HG03571 (cell line): Measurements from ENCODE around the gene SLFN13.
"Not testable (repeated sequence)": the region's sequence is repeated elsewhere in the genome, so short reads cannot be mapped to it uniquely, and the experiment has no call there.

Source experiments
- ATAC-seq: cut with Tn5 transposase; IDR thresholded peaks from one replicate; pipeline ENCODE4 v1.9.1; 2021; ENCODE audit not compliant: unreplicated experiment

SLFN13 gene, protein sequence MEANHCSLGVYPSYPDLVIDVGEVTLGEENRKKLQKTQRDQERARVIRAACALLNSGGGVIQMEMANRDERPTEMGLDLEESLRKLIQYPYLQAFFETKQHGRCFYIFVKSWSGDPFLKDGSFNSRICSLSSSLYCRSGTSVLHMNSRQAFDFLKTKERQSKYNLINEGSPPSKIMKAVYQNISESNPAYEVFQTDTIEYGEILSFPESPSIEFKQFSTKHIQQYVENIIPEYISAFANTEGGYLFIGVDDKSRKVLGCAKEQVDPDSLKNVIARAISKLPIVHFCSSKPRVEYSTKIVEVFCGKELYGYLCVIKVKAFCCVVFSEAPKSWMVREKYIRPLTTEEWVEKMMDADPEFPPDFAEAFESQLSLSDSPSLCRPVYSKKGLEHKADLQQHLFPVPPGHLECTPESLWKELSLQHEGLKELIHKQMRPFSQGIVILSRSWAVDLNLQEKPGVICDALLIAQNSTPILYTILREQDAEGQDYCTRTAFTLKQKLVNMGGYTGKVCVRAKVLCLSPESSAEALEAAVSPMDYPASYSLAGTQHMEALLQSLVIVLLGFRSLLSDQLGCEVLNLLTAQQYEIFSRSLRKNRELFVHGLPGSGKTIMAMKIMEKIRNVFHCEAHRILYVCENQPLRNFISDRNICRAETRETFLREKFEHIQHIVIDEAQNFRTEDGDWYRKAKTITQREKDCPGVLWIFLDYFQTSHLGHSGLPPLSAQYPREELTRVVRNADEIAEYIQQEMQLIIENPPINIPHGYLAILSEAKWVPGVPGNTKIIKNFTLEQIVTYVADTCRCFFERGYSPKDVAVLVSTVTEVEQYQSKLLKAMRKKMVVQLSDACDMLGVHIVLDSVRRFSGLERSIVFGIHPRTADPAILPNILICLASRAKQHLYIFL

DNA sequence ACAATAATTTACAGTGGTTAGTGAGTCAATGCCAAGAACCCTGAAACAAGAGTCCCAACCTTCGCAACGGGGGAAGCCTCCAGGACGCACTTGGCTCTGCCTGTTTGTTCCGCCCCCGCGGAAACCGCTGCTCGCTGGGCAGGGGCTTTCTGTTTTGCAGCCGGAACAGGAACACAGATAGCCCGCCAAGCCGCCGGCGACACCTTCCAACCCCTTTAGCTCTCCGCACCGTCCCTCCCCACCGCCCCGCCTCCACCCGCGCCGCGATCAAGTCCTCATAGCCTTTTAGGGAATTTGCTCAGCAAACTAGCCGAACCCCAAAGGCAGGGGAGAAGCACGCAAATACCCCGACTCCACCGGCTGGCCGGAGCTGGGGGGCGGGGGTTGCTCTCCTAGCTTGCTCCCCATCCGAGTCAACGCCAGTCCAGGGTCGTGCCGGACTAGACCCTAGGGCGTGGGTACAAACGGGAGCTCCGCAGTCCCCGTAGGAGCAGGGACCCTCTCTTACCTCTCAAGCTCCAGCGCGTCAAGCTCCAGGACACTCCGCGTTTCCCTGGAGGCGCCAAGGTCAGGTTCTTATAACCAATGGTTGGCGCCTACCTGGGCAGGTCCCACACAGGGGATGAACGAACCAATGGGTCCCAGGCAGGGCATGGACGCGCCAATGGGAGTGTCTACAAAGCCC is at the start of gene SLFN13:
Gene SLFN13 (minus strand): TSS at position 553 of the 685 bp plus-strand sequence. CDS start 3,086 bp downstream, outside the sequence.
- ATAC-seq = peak; percentile 62

DNA sequence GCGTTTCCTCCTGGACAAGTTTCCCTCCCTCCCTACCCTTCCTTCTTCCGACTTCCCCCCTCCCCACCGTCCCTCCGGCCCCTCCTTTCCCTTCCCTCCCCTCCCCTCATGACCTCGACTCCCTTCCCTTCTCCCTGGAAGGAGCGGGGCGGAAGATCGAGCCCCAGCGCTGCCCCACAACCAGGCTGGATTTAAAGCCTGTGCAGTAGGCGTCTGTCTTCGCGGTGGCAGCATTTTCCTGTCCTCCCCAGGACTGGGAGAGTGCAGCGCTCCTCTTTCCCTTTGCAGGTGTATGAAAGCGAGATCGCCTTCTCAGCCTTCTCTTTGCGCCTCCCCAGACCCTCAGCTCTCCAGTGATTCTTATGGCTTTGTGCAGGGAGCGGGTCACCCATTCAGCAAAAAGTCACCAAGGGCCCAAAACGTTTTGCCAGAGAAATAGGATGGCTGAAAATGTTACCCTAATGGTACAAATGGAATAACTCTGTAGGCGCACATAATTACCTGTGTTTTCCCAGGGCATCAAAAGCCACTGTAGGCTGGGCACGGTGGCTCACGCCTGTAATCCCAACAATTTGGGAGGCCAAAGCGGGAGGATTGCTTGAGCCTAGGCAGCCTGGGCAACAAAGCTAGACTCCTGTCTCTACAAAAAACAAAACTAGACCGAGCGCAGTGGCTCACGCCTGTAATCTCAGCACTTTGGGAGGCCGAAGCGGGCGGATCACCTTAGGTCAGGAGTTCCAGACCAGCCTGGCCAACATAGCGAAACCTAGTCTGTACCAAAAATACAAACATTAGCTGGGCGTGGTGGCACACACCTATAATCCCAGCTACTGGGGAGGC is 48.1 kb upstream of the SLFN13 start:
- no peak for ATAC-seq

DNA sequence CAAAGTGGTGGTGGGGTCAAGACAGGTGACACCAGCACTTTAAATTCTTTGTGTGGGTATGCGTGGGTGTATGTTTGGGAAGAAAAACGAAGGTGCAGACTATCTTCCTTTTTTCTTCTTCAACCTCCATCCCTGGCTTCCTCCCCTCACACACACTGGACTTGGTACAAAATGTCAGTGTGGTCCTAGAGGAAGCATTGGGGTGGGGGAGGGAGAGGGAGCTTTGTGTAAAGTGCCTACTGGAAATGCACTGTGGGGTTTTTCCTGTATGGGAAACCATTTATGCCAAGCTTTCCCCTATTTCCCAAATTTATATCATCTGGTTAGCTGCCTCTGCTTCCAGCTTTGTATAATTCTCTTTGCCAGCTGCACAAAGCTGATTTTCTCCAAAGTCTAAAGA is 44.5 kb upstream of the SLFN13 start:
- ATAC-seq = no peak

DNA sequence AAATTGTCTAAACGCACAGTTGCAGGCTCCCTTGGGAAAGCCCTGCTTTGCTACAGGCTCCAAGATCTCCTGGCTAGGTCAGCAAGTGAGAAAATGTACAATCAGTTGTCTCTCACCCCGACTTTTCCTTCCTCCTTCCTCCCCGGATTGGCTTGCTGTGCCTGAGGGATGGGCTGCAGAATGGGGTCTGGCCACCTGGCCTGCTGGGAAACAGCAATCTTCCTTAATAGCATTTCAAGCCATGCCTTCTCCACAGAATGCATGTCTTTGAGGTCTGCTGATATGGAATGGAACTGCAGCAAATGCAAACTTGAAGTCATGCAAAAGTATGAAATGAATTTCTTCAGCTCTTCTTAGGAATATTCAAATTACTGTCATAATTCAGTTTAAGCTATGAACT is 42.9 kb upstream of the SLFN13 start:
- no peak for ATAC-seq

DNA sequence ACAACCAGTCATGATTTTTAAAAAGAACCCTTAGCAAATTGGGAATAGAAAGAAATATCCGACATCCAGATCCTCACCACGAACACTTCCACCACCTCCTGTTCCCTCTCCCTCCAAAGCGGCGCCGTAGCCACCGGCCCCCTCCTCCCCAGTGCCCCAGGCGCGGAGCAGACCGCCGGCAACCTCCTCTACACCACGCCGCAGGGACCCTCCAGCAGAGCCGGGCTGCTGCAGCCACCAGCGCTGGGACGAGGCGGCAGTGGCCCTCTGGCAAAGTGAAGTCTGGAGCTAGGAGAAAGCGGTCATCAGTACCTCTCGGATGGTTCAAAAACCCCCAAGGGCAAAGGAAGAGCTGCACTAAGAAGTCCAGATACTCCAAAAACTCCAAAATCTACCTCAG is 41.4 kb upstream of the SLFN13 start:
- no peak for ATAC-seq

DNA sequence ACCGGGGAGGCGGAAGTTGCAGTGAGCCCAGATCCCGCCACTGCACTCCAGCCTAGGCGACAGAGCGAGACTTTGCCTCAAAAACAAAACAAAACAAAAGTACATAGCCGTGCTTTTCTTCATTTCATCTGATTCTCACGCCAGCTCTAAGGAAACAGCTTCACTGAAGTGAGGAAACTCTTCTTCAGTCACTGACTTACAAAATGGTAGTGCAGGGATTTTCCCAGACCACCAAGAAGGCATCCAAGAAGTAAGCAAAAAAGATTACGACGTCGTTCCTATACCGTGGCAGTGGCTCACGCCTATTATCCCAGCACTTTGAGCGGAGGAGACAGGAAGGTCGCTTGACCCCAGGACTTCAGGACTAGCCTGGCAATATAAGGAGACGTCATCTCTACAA is 40.4 kb upstream of the SLFN13 start:
- no peak for ATAC-seq

DNA sequence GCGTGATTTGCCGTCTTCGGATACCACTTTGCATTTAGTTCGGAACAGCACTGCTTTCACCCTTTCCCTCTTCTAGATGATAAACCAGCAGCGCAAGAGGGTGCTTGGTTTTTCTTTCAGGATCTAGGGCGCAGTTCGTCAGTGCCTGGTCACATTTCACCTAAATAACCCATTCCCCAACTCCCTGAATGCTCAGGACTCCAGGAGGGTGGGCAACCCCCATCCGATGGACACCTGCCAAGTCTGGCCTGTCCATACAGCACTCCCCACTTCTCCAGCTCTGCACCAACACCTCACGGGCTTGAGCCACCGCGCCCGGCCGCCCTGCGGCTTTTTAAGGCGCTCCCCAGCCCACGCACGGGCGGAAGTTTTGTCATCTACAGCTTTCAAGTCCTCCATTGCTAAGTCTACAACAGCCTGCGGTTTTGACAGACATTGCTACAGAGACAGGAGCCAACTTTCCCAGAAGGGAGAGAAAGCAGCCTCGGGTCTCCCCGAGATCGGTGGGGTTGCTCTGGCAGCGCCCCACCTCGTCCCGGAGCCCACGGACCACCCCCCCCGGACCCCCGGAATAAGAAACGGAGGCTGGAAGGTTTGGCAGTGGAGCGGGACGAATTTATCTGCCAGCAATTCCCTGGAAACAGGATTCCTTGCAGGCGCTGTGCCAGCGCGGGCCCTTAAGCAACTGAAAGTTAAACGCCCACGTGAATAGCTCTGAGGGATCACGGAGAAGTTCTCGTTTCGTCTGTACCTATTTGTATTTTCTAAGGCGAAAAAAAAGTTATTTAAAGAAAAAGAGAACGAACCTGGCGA is 38.6 kb upstream of the SLFN13 start:
- ATAC-seq = no peak

DNA sequence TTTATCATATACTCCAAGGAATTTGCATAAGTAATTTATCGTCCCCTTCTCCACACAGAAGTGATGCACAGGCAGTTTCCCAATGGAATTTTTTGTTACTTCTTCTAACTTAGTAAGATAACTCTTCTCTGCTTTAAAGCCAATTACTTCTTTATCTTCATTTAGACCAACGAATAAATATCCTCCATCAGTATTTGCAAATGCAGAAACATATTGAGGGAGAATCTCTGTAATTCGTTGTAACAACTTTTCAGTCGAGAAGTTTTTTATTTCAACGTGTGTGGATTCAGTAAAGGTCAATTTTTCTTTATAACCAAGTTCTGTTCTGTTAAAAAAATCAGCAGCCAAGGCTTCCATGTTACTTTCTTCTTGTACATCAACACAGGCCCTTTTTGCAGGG is 30.7 kb upstream of the SLFN13 start:
- no peak for ATAC-seq

DNA sequence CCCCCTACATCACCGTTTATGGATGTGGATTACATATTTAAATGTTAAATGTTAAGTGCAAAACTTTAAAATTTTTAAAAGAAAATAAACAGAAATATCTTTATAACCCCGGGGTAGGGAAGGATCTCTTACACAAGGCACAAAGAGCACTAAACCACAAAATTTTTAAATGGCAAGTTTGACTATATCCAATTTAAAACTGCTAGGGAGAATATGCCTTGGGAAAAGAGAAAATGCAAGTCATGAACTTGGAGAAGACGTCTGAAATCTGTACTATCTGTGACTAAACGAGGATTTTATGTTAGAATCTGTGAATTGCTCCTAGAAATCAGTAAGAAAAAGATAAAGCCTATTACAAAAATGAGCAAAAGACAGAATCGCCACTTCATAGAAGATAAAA is 28.7 kb upstream of the SLFN13 start:
- ATAC-seq = no peak

DNA sequence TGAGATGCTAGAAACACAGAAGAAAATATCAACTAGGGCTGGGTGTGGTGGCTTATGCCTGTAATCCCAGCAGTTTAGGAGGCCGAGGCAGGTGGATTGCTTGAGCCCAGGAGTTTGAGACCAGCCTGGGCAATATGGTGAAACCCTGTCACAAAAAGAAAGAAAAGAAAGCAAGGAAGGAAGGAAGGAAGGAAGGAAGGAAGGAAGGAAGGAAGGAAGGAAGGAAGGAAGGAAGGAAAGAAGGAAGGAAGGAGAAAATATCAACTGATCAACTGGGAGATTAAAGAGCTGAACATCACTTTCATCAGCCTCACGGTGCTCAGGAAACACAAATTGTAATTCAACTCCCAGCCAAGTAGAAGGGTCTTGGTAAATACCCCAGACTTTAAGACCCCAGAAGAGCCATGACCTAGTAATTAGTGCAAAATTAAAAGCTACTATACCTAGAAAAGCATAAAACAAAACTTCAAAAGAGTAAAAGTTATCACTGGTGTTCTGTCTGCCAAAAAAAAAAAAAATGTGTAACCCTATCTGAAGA is 27.8 kb upstream of the SLFN13 start:
- no peak for ATAC-seq

DNA sequence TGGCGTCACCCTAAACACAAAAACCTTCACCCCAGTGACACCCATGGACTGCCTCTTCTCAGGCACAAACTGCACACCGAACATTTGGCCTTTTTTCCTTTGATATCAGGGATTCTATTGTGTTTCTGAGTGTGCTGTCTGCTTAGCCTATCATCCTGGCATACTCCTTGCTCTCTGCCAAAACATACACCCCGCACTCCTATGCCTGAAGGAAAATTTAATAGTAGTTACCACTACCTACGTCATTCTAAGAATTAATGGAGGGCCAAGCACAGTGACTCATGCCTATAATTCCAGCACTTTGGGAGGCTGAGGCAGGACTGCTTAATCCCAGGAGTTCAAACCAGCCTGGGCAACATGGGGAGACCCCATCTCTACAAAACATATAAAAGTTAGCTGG is 19.9 kb upstream of the SLFN13 start:
- no peak for ATAC-seq

DNA sequence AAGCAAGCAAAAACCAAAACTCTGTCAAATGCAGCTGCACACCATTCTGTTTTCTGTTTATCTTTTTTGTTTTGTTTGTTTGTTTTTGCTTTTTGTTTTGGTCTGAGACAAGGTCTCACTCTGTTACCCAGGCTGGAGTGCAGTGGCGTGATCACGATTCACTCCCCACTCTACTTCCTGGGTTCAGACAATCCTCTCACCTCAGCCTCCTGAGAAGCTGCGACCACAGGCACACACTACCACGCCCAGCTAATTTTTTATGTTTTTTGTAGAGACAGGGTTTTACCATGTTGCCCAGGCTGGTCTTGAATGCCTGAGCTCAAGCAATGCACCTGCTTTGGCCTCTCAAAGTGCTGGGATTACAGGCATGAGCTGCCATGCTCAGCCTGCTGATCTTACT is 19.3 kb upstream of the SLFN13 start:
- ATAC-seq = no peak

DNA sequence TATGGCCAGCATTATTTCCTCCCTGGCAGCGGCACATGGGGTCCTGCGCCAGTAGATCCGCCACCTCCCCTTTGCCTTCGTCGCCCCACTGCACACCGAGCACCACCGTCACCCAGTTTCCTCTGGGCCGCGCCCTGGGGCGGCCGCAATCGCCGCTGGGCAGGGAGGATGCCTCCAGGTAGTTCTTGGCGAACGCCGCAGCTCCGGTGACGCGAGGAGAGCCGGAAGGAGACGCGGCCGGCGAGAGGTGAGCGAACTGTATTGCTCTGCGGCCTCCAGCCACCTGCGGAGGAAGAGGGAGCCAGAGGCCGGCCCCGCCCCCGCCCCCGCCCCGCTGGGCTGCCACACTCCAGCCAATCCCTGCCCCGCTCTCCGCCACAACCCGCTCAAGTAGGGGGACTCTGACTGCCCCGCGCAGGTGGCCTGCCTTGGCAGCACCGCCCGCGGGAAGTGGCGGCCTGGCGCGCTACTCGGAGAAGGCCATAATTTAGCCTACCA is 11.8 kb upstream of the SLFN13 start:
- peak; percentile 74 for ATAC-seq

DNA sequence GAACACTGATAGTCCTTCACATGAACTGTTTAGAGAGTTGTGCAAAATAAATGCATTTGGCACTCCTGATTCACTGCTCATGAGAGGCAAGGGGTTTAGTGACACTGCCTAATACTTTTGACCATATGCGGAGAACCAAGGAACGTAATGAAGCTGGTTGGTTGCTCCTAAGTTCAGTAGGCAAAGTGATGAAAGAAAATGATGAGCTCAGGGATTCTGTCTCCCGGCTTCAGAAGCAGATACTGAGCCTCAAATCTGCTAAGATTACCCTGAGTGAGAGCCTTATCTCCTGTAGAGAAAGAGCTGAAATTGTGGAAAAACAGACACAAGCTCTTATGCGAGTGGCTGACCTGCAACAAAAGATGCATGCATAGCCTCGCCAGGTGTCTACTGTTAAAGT is 5.5 kb upstream of the SLFN13 start:
- ATAC-seq = not testable (repeated sequence)

DNA sequence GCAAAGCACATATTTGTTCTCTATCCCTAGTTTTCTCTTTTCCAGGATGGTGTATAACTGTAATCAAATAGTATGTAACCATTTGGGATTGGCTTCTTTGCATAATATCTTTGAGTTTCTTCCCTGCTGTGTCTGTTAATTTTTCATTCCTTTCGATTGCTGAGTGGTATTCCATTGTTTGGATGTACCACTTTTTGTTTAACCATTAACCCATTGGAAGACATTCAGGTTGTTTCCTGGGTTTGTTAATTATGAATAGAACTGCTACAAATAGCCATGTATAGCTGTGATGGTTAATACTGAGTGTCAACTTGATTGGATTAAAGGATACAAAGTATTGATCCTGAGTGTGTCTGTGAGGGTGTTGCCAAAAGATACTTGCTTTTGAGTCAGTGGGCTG is 4.6 kb upstream of the SLFN13 start:
- no peak for ATAC-seq

DNA sequence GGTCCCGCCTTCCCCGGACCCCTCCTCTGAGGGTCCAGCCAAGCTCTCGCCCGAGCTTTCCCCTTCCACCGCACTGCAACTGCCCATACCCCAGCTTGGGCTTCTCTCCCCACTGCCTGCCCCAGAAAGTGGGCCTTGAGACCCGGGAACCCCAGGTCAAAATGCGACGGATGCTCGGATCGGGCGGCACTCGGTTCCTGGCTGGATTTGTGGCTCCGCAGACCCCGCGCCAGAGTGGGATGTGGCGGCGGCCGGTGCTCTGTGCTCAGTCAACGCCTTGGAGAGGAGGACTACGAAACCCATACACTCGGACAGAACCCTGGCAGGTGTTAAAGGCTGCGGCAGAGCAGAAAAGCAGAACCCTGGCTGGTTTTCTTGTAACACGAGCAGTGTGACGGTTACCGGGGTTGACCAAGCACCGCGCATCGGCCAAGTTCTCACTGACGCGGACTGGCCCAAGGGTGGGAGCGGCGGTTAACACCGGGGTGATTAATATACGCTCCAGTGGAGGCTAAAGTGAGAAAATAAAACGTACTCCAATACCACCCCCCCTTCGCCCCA is 885 bp upstream of the SLFN13 start:
- ATAC-seq = peak; percentile 53

DNA sequence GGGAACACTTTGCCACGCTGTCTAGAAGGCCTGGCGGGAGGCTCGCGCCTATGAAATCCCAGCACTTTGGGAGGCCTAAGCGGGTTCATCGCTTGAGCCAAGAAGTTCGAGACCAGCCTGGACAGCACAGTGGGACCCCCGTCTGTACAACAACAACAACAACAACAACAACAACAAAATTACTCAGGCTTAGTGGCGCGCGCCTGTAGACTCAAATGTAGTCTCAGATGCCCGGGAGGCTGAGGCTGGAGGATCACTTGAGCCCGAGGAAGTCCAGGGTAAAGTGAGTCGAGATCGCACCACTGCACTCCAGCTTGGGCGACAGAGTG is 297 bp upstream of the SLFN13 start:
- ATAC-seq = no peak

DNA sequence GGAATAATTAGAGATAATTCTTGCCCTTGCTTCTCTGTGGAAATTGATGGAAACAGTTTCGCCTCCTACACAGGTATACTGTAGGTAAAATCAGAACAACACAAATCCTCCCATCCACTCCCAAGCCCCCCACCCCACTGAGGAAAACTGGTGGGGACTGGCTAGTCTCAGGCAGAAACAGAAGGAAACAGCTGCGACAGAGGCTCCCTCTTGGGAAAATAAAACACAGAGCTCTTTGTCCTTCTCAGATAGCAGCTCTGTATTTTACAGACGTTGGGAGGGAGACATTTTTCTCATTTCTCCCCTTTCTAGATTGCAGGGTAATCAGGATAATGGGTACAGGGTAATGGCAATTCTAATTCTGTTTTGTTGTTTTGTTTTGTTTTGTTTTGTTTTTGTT is 1.1 kb downstream of the SLFN13 start:
- ATAC-seq = no peak

DNA sequence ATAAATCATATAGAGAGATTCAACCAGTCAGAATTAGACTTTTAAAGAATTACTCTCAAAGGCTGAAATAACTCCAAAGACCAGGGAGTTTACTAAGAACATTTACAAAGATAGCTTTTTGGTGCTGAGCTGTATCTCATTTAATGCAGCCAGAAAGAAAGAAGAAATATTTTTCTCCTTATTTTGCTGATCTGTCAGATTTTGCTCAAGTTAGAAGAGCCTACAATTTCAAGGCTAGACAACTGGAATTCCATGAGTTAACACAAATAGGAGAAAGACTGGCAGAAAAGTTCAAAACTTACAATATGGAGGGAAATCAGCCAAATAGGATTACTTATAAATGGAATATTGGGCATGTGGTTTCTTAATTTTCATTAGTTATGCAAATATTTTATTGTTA is 10.1 kb downstream of the SLFN13 start:
- no peak for ATAC-seq
